Measurements from ENCODE around the gene CDC40. TPM values are rescaled to one million over a fixed set of nuclear protein-coding genes. Genes with fewer than 3 reads are reported as not detected.

Gene CDC40
- total RNA-seq, 4 donors from 2014 or later, result 16.2 to 19.3 (median 16.5) TPM

Other genes with a start within 250 kb of the CDC40 start
- gene GPR6, start 202.1 kb upstream of the CDC40 start, total RNA-seq, result not detected
- 10 to 100 TPM in 1 of 4 donors, 1 to 10 TPM in 3; 8.0 to 11.7 (median 8.7) TPM for gene WASF1, start 757 bp upstream of the CDC40 start, total RNA-seq
- 1 to 10 TPM in 1 of 4 donors, under 1 TPM in 3; 0.63 to 2.4 (median 0.93) TPM for gene METTL24, start 177.9 kb downstream of the CDC40 start, total RNA-seq
- 1 to 10 TPM in 3 of 4 donors, under 1 TPM in 1; 0.59 to 2.1 (median 1.4) TPM for gene DDO, start 235.1 kb downstream of the CDC40 start, total RNA-seq

All from tibial nerve (tissue), 4 donors.